ENCODE data around the gene TBC1D32.

Gene TBC1D32

DNA sequence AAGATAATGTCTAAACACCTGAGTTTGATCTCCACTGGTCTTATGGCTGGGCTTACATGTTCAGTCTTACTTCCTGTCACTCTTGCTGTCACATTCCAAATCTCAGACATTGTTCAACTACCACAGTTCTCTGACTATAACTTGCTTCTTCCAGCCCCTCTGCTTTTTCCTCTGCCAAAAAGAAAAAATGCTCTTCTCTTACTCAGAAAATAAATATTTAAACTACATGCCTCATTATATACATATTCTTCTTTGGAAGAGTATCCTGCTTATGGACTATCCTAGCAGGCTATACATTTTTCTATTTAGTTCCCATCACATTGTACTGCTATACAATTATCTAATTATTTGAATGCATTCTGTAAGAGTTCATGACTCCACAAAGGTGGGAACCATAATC is 175.4 kb downstream of the TBC1D32 start:
- H3K9ac ChIP-seq (ENCODE audit: low read depth, low read length, poor library complexity, severe bottlenecking), result no peak overlapping the region
- H3K79me2 ChIP-seq (ENCODE audit: insufficient read depth, low read length), result no peaks in the 10 kb centered on the region
- no peak overlapping the region for H2AFZ ChIP-seq (ENCODE audit: low read length)
- H3K9me2 ChIP-seq (replicated peaks; ENCODE audit: low read depth, low read length), result no peaks in the 10 kb centered on the region
- no peaks in the 10 kb centered on the region for H4K20me1 ChIP-seq (ENCODE audit: insufficient read depth, low read length, poor library complexity, severe bottlenecking)
- H3K4me3 ChIP-seq (ENCODE audit: low read length, poor library complexity, severe bottlenecking), result no peak overlapping the region
- no peaks in the 10 kb centered on the region for H3F3A ChIP-seq (ENCODE audit: low read depth)
- TF ChIP-seq EZH2phosphoT487 (IDR thresholded peaks at IDR 0.05; ENCODE audit: borderline replicate concordance), result no peak
- TF ChIP-seq, protein P1, sequence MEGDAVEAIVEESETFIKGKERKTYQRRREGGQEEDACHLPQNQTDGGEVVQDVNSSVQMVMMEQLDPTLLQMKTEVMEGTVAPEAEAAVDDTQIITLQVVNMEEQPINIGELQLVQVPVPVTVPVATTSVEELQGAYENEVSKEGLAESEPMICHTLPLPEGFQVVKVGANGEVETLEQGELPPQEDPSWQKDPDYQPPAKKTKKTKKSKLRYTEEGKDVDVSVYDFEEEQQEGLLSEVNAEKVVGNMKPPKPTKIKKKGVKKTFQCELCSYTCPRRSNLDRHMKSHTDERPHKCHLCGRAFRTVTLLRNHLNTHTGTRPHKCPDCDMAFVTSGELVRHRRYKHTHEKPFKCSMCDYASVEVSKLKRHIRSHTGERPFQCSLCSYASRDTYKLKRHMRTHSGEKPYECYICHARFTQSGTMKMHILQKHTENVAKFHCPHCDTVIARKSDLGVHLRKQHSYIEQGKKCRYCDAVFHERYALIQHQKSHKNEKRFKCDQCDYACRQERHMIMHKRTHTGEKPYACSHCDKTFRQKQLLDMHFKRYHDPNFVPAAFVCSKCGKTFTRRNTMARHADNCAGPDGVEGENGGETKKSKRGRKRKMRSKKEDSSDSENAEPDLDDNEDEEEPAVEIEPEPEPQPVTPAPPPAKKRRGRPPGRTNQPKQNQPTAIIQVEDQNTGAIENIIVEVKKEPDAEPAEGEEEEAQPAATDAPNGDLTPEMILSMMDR (conservative IDR thresholded peaks at IDR 0.05; ENCODE audit: low read length), result no peak
- peaks cover 8% of the 10 kb centered on the region; the same call in 1 of the 2 replicates for H3K36me3 ChIP-seq (ENCODE audit: insufficient read depth, low read length)
- H3K4me1 ChIP-seq (ENCODE audit: insufficient read depth, low read length, poor library complexity, severe bottlenecking), result no peaks in the 10 kb centered on the region
- H3K9me3 ChIP-seq (ENCODE audit: insufficient read depth, low read depth, low read length), result no peaks in the 10 kb centered on the region; the same call in 1 of the 2 replicates
- H3K27me3 ChIP-seq (ENCODE audit: insufficient read depth, low read length, poor library complexity, severe bottlenecking), result no peaks in the 10 kb centered on the region
- no peak overlapping the region for H3K4me2 ChIP-seq (ENCODE audit: low read depth, low read length, poor library complexity, severe bottlenecking)

DNA sequence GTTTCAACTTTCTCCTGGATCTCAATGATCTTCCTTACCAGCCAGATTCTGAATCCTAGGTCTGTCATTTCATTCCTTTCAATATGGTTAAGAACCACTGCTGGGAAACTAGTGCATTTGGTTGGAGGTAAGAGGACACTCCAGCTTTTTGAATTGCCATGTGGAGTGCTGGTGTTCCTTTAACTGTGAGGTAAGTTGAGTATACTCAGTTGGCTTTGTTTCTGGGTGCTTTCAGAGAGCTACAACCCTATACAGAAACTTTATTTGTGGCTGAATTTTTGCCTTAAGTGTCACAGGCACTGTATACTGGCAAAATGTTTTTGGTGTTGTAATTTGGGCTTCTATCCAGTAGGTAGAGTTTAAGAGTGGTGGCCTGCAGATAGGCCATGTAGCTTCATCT is 175.8 kb downstream of the TBC1D32 start:
- Histone ChIP-seq H3K4me1 (ENCODE audit: insufficient read depth, low read length, poor library complexity, severe bottlenecking) (no peaks in the 10 kb centered on the region), H3K4me3 (ENCODE audit: low read length, poor library complexity, severe bottlenecking) (no peak overlapping the region), H3K27me3 (ENCODE audit: insufficient read depth, low read length, poor library complexity, severe bottlenecking) (no peaks in the 10 kb centered on the region), H3K36me3 (ENCODE audit: insufficient read depth, low read length) (peaks cover 10% of the 10 kb centered on the region; the same call in 1 of the 2 replicates), H3K9me3 (ENCODE audit: insufficient read depth, low read depth, low read length) (no peaks in the 10 kb centered on the region; the same call in 1 of the 2 replicates), H4K20me1 (ENCODE audit: insufficient read depth, low read length, poor library complexity, severe bottlenecking) (no peaks in the 10 kb centered on the region), H3K4me2 (ENCODE audit: low read depth, low read length, poor library complexity, severe bottlenecking) (no peak overlapping the region), H3K9me2 (replicated peaks; ENCODE audit: low read depth, low read length) (no peaks in the 10 kb centered on the region), H3F3A (ENCODE audit: low read depth) (no peaks in the 10 kb centered on the region), H3K79me2 (ENCODE audit: insufficient read depth, low read length) (no peaks in the 10 kb centered on the region), H3K9ac (ENCODE audit: low read depth, low read length, poor library complexity, severe bottlenecking) (no peak overlapping the region), H2AFZ (ENCODE audit: low read length) (no peak overlapping the region)
- TF ChIP-seq EZH2phosphoT487 (IDR thresholded peaks at IDR 0.05; ENCODE audit: borderline replicate concordance), result no peak
- TF ChIP-seq, protein P1 (conservative IDR thresholded peaks at IDR 0.05; ENCODE audit: low read length), result no peak

DNA sequence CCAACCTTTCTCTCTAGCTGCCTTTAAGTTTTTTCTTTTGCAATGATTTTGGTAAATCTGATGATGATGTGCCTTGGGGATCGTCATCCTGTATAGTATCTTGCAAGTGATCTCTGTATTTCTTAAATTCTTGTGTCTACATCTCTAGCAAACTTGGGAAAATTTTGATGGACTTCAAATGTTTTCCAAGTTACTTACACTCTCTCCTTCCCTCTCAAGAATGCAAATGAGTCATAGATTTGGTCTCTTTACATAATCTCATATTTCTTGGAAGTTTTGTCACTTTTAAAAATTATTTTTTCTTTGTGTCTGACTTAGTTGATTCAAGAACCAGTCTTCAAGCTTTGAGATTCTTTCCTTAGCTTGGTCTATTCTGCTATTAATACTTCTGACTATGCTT is 176.4 kb downstream of the TBC1D32 start:
- no peaks in the 10 kb centered on the region for H3K79me2 ChIP-seq (ENCODE audit: insufficient read depth, low read length)
- no peak overlapping the region for H3K9ac ChIP-seq (ENCODE audit: low read depth, low read length, poor library complexity, severe bottlenecking)
- peaks cover 15% of the 10 kb centered on the region; the same call in 1 of the 2 replicates for H3K36me3 ChIP-seq (ENCODE audit: insufficient read depth, low read length)
- no peaks in the 10 kb centered on the region for H3F3A ChIP-seq (ENCODE audit: low read depth)
- TF ChIP-seq, protein P1 (conservative IDR thresholded peaks at IDR 0.05; ENCODE audit: low read length), result no peak
- no peak for TF ChIP-seq EZH2phosphoT487 (IDR thresholded peaks at IDR 0.05; ENCODE audit: borderline replicate concordance)
- H3K27me3 ChIP-seq (ENCODE audit: insufficient read depth, low read length, poor library complexity, severe bottlenecking), result no peaks in the 10 kb centered on the region
- H3K4me1 ChIP-seq (ENCODE audit: insufficient read depth, low read length, poor library complexity, severe bottlenecking), result no peaks in the 10 kb centered on the region
- no peak overlapping the region for H3K4me3 ChIP-seq (ENCODE audit: low read length, poor library complexity, severe bottlenecking)
- H4K20me1 ChIP-seq (ENCODE audit: insufficient read depth, low read length, poor library complexity, severe bottlenecking), result no peaks in the 10 kb centered on the region
- H3K9me3 ChIP-seq (ENCODE audit: insufficient read depth, low read depth, low read length), result peaks cover 3% of the 10 kb centered on the region; the same call in 1 of the 2 replicates
- no peak overlapping the region for H3K4me2 ChIP-seq (ENCODE audit: low read depth, low read length, poor library complexity, severe bottlenecking)
- no peaks in the 10 kb centered on the region for H3K9me2 ChIP-seq (replicated peaks; ENCODE audit: low read depth, low read length)
- no peak overlapping the region for H2AFZ ChIP-seq (ENCODE audit: low read length)

All from Loucy (cell line).